HG03571 (cell line): ENCODE measurements around the gene FGF22.
"Not testable (repeated sequence)": the region's sequence is repeated elsewhere in the genome, so short reads cannot be mapped to it uniquely, and the experiment has no call there.

Source experiments
- ATAC-seq: cut with Tn5 transposase; IDR thresholded peaks from one replicate; pipeline ENCODE4 v1.9.1; 2021; ENCODE audit not compliant: unreplicated experiment

Gene FGF22

GRCh38 chr19:621819-622218 lies 17.9 kb upstream of the FGF22 start:
- ATAC-seq = no peak

DNA sequence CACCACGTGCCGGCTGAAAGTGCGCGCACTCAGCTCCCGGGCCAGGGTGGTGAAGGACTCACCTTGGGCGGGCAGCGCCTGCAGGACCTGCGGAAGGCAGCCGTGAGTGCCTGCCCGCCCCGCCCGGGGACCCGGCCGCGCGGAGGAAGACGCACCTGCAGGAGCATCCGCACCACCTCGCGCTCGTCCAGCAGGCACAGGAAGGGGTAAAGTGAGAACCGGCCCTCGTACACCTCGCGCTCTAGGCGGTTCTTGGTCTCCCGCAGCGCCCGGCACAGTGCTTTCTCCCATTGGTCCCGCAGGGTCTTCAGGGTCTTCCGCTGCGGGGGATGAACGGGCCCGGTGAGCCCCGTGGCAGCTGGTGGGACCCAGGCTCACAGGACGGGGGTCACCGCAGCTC lies 17.0 kb upstream of the FGF22 start:
- ATAC-seq = no peak

DNA sequence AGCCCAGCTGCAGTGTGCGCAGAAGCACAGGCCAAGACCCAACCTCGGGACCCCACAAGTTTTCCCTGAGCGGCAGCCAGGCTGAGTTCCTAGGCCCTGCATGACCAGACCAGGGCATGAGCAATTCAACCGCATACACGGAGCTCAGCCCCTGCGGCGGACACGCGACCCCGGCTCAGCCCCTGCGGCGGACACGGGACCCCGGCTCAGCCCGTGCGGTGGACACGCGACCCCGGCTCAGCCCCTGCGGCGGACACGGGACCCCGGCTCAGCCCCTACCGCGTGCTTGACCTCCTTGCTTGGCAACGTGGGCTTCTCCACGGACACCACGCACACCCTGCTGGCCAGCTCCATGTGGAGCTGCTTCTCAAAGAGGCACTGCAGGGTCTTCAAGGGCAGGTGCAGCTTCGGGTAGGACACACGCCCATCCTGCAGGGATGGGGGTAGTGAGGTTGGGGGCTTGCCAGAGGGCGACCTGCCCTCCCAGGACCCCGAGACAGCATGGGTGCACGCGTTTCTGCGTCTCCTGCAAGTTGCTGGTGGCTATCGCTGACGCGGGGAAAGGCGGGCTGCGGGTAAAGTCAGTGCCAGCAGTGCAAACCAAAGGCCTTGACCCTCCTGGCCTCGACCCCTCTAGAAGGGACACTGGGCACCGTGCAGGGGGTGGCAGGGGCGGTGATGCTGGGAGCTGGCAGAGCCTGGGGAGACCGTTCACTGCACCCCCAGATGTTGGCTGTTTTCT lies 16.3 kb upstream of the FGF22 start:
- no peak for ATAC-seq

DNA sequence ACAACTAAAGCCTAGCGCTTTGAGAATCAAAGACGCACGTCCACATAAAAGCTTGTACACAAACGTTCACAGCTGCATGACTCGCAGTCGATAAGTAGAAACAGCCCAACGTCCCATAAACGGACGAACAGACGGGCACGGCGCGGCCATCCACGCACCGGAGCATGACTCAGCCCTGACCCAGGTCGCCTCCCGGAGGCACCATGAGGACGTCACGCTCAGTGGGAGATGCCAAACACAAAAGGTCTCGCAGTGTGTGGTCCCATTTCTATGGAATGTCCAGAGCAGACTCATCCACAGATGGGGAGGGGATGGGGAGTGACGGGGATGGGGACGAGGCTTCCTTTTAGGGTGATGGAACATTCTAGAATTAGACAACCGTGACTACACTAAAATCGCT lies 15.7 kb upstream of the FGF22 start:
- ATAC-seq = no peak

GRCh38 chr19:624433-625109 lies 15.1 kb upstream of the FGF22 start:
- ATAC-seq = no peak

- no peak for ATAC-seq
Measured at GRCh38 chr19:625257-625656, 14.4 kb upstream of the FGF22 start.

DNA sequence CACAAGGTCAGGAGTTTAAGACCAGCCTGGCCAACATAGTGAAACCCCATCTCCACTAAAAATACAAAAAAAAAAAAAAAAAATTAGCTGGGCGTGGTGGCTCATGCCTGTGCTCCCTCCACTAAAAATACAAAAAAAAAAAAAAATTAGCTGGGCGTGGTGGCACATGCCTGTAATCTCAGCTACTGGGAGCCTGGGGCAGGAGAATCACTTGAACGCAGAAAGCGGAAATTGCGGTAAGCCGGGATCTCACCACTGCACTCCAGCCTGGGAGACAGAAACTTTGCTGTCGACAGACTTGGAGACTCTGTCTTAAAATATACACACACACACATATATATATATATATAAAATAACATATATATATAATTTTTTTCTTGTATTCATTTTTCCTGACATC lies 13.1 kb upstream of the FGF22 start:
- ATAC-seq = not testable (repeated sequence)

DNA sequence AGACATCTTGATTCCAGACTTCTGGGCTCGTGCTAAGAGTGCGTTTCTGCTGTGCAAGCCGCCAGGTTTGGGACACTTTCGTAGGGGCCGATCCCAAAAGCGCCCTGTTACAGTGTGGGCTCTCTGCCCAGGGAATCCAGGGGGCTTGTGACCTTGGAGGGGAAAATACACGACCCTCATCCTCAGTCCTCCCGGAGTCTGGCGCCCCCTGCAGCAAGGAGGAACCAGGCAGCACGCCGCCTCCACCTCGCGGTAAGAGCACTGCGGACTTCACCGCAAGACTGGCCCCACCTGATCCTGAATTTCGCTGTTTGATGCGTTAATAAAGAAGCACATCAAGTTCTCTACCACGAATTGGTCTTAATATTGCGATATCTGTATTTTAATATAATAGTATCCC lies 11.5 kb upstream of the FGF22 start:
- ATAC-seq = no peak

DNA sequence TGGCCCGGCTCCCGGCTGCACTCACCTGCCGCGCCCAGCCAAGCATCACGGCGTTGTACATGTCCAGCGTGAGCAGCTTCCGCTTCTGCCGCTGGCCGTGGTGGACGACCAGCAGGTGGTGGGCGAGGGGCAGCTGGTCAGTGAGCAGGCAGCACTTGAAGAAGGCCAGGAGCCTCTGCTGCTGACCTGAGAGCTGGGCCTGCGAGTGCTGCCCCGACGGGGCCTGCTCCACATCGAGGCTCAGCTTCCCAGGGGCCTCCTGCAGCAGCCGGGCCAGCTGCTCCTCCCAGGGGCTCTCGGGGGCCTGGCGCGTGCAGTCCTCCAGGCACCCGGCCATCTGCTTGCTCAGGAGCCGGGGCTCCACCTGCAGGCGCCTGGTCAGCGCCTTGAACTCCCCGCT lies 10.2 kb upstream of the FGF22 start:
- not testable (repeated sequence) for ATAC-seq

DNA sequence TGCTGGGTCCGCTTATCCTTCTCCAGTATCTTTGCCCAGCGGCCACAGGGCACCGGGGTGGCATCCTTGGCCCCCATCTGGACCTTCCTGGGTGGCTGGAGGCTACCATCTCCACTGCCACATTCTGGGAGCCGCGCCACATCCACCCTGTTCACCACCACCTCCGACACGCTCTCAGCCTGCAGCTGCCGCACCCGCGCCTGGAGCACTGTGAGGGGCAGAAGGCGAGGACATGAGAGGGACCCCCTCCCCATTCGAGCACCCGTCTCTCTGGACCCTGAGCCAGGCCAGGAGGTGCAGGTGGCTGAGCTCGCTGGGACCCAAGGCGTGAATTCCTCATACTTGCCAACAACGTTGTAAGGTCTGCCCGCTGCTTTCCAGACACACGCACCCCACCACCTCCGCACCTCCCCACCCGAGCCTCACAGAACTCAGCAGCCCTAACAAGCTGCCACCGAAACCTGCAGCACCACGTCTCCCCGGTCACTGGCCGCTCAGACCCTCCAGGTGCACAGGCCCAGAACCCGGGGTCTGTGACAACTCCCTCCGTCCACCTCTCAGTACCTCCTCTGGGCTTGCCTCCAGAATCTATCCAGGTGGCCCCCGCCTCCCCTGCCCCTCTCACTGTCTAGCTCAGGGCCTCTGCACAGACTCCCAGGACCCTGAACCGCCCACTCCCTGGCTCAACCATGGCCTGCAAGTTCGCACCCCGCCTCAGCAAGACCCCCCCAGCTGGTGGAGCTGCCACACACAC lies 9.5 kb upstream of the FGF22 start:
- no peak for ATAC-seq

- ATAC-seq = no peak
Measured at GRCh38 chr19:632579-633067, 7.1 kb upstream of the FGF22 start.

DNA sequence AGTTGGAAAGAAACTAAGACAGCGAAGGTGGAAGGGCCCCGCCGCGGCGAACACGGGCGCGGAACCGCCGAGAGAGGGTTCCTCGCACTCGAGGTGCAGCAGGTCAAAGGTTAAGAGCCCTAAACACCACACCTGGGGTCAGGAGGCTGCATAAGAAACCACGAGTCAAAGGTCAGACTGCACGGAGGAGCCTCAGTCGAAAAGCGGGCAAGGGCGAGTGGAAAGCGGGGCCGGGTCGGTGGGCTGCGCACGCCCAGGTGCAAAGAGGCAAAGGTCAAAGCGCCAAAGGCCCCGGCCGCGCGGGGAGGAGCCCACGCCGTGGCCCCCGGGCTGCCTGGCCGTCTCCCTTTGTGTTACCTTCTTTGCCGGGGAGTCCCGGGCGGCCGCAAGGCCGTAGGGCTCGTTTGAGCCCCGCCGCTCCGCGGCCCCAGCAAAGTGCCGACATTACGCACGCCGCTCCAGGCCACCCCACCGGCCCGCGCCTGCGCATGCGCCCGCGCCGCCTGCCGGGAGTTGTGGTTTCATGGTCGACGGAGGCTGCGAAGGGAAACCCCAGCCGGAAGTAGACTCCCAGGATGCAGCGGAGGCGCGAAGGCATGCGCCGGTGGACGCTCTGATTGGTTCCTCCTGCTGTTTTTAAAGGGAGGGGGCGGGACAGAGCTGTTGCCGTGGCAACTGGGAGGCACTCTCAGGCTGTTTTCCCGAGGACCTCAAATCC lies 6.5 kb upstream of the FGF22 start, which contains the start of gene POLRMT:
TSS of gene POLRMT (minus strand) at position 470 of the 718 bp plus-strand sequence. CDS start at position 445, 25 bp downstream.
- ATAC-seq = peak; percentile 73

DNA sequence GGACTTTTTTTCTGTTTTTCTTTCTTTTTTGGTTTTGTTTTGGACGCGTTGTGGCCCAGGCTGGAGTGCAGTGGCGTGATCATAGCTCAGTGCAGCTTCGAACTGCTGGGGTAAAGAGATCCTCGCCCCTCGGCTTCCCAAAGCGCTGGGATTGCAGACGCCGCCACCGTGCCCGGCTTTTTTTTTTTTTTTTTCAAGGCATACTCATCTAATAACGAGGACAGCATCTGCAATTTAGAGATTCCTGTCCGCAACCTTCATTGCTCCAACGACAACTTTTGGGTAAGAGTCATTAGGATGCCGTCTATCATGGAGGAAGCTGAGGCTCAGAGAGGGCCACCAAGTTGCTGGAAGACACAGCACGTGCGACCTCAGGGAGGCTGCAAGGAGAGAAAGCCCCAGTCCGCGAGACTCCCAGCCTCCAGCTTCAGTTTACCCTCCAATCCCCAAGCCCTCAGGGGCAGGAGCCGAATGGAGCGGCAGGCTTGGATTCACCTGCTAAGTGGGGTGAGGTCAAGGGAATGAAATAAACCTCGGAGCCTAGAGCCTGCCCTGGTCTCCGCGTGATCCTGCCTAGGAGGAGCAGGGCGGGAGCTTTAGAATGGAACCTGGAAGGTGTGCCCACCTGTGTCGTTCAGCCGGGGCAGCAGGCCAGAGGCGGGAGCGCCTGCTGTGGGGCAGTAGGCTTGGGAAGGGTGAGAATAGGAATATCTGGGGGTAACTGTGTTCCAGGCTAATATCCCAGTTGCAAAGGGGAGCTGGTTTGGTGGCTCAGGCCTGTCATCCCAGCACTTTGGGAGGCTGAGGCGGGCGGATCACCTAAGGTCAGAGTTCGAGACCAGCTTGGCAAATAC lies 5.7 kb upstream of the FGF22 start:
- no peak for ATAC-seq

GRCh38 chr19:634975-635652 lies 4.6 kb upstream of the FGF22 start:
- no peak for ATAC-seq

GRCh38 chr19:638906-639252 lies 800 bp upstream of the FGF22 start:
- no peak for ATAC-seq

- ATAC-seq = no peak
Measured at GRCh38 chr19:640161-640558, 481 bp downstream of the FGF22 start.

- no peak for ATAC-seq
Measured at GRCh38 chr19:640606-641189, 1.0 kb downstream of the FGF22 start.

DNA sequence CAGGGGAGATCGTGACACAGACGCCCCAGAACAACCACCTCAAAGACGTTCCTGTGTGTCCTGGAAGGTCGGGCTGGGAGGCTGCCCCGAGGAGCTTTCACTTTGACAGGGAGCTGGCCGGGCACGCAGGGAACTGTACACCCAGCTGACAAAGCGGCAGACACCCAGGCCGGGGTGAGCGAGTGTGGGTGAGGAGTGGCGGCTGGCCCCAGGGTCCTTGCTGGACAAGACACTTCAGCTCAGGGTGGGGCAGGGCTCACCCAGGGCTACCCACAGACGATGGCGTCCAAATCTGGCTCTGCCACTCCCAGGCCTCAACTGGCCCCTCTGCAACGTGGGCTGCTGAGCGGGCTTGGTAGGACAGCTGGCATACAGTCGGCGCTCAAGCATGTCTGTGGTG lies 2.0 kb downstream of the FGF22 start:
- ATAC-seq = no peak
